HEK293T (cell line): Measurements from ENCODE around the gene ARL4A.

Source experiments
- BHLHE40 ChIP-seq: fragments of 450-650 bp; IDR thresholded peaks from 2 replicates; pipeline ENCODE4 v1.6.1; 2016; ENCODE audit warnings: mild to moderate bottlenecking, moderate library complexity, borderline replicate concordance
- CTBP1 ChIP-seq: fragments of 450-650 bp; IDR thresholded peaks from 2 replicates; pipeline ENCODE4 v1.6.1; 2016; ENCODE audit warnings: borderline replicate concordance
- ELF4 ChIP-seq: fragments of 450-650 bp; IDR thresholded peaks from 2 replicates; pipeline ENCODE4 v1.6.1; 2017; ENCODE audit warnings: antibody characterized with exemption
- FOXK2 ChIP-seq: fragments of 450-650 bp; IDR thresholded peaks from 2 replicates; pipeline ENCODE4 v1.6.1; 2016; ENCODE audit warnings: mild to moderate bottlenecking
- FOXM1 ChIP-seq: fragments of 450-650 bp; IDR thresholded peaks from 2 replicates; pipeline ENCODE4 v1.6.1; 2017; ENCODE audit warnings: mild to moderate bottlenecking, borderline replicate concordance
- HDGF ChIP-seq: fragments of 450-650 bp; IDR thresholded peaks from 2 replicates; pipeline ENCODE4 v1.6.1; 2017; ENCODE audit warnings: antibody characterized with exemption, borderline replicate concordance
- LEF1 ChIP-seq: fragments of 450-650 bp; IDR thresholded peaks from 2 replicates; pipeline ENCODE4 v1.6.1; 2017; ENCODE audit warnings: mild to moderate bottlenecking, borderline replicate concordance
- SUZ12 ChIP-seq: fragments of 450-650 bp; IDR thresholded peaks from 2 replicates; pipeline ENCODE4 v1.6.1; 2016; ENCODE audit warnings: mild to moderate bottlenecking
- TARDBP ChIP-seq: fragments of 450-650 bp; IDR thresholded peaks from 2 replicates; pipeline ENCODE4 v1.6.1; 2016
- ZNF384 ChIP-seq: fragments of 450-650 bp; IDR thresholded peaks from 2 replicates; pipeline ENCODE4 v1.6.1; 2016

DNA sequence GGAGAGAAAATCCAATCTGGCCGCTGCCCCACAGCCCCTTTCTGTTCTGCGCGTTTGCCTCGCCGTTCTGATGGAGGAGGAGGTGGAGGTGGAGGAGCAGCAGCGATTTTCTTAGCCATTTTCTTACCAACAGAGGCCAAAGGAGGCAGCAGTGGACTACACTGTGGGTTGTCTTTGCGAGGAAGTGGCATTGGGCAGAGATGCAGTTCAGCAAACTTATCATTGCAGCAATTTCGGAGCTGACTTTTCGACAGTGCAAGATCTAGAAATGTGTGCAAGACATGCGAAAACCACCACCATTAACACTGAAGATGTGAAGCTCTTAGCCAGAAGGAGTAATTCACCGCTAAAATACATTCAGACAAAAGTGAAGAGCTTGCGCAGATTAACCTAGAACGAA is 1.9 kb upstream of the ARL4A start:
- TF ChIP-seq FOXM1 (no peak), HDGF (no peak), FOXK2 (no peak), SUZ12 (no peak), ELF4 (no peak), BHLHE40 (no peak), TARDBP (no peak), CTBP1 (no peak), ZNF384 (no peak), LEF1 (no peak)
